Glutamatergic neuron (in vitro differentiated cells): Measurements from ENCODE around the gene PSME3IP1. TPM values are rescaled to one million over a fixed set of nuclear protein-coding genes. Genes with fewer than 3 reads are reported as not detected.
A peak's percentile ranks its signal among the peaks of the same experiment; 100 is the strongest.

Experiments
- DNase-seq: peaks from one replicate; pipeline ENCODE4 v3.0.0; 2022
- H3K27ac Mint-ChIP-seq: one replicate; pipeline ENCODE4 v1.8.0; 2020; ENCODE audit warnings: mild to moderate bottlenecking, mixed read lengths, inconsistent platforms; ENCODE audit not compliant: unreplicated experiment
- H3K27me3 Mint-ChIP-seq: one replicate; pipeline ENCODE4 v1.8.0; 2020; ENCODE audit warnings: mild to moderate bottlenecking, moderate library complexity, mixed read lengths, inconsistent platforms; ENCODE audit not compliant: unreplicated experiment
- H3K36me3 Mint-ChIP-seq: one replicate; pipeline ENCODE4 v1.8.0; 2020; ENCODE audit warnings: mild to moderate bottlenecking, mixed read lengths, inconsistent platforms; ENCODE audit not compliant: unreplicated experiment
- H3K4me1 Mint-ChIP-seq: one replicate; pipeline ENCODE4 v1.8.0; 2020; ENCODE audit warnings: mild to moderate bottlenecking, low read depth, mixed read lengths, inconsistent platforms; ENCODE audit not compliant: unreplicated experiment
- H3K4me3 Mint-ChIP-seq: one replicate; pipeline ENCODE4 v1.8.0; 2020; ENCODE audit warnings: mild to moderate bottlenecking, mixed read lengths, inconsistent platforms; ENCODE audit not compliant: unreplicated experiment
- H3K9me3 Mint-ChIP-seq: one replicate; pipeline ENCODE4 v1.8.0; 2020; ENCODE audit warnings: mild to moderate bottlenecking, moderate library complexity, mixed read lengths, inconsistent platforms; ENCODE audit not compliant: unreplicated experiment
- total RNA-seq: library from RNA; stranded (reverse); fragmentation: NEBNext Ultra II Directional; extraction: Animal tissue kit (Norgen Biotek cat#: 25700); gene quantifications from one replicate; pipeline ENCODE4 v1.2.1, GENCODE V29; 2021; ENCODE audit not compliant: unreplicated experiment
- TF ChIP-seq, protein P1 (sequence below): fragments of 200-600 bp; sonication (generic); IDR thresholded peaks from one replicate; pipeline ENCODE4 v1.5.0; 2021; ENCODE audit not compliant: partially characterized antibody, unreplicated experiment

The PSME3IP1 gene
- total RNA-seq, 1 donor from 2014 or later: 124 TPM

DNA sequence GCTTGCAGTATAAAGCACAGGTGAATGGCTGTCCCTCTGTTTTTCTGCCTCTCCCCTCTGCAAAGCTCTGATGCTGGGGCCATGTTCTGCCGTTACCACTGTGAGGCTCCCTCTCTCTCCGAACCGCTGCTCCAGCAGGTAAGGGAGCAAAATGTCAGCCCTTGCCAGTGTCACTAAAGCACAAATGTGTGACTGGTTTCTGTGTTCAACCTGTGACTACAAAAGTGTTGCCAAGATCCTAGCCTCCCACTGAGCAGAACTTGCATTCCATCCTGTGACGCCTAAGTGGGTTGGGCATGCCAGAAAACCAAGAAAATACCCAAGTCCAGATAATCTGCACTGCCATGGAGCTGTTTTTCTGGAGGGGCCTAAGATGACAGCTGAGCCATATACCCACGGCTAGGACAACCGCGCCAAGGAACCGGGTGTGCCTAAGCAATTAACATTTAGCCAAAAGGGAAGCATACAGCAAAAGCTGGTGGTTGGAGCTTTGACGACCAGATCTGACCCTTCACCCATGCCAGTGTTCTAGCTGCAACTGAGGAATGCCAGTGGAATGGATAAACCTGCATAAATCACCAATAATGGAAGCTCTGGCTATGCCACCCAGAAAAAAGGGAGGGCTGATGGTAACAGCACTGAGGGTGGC lies 35.0 kb downstream of the PSME3IP1 start:
- TF ChIP-seq, protein P1, sequence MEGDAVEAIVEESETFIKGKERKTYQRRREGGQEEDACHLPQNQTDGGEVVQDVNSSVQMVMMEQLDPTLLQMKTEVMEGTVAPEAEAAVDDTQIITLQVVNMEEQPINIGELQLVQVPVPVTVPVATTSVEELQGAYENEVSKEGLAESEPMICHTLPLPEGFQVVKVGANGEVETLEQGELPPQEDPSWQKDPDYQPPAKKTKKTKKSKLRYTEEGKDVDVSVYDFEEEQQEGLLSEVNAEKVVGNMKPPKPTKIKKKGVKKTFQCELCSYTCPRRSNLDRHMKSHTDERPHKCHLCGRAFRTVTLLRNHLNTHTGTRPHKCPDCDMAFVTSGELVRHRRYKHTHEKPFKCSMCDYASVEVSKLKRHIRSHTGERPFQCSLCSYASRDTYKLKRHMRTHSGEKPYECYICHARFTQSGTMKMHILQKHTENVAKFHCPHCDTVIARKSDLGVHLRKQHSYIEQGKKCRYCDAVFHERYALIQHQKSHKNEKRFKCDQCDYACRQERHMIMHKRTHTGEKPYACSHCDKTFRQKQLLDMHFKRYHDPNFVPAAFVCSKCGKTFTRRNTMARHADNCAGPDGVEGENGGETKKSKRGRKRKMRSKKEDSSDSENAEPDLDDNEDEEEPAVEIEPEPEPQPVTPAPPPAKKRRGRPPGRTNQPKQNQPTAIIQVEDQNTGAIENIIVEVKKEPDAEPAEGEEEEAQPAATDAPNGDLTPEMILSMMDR: no peak
- no peaks in the 10 kb centered on the region for H3K9me3 Mint-ChIP-seq
- H3K36me3 Mint-ChIP-seq: peaks cover 7% of the 10 kb centered on the region
- no peak overlapping the region for H3K4me3 Mint-ChIP-seq
- no peaks in the 10 kb centered on the region for H3K4me1 Mint-ChIP-seq
- peaks cover 3% of the 10 kb centered on the region for H3K27me3 Mint-ChIP-seq
- no peak overlapping the region for H3K27ac Mint-ChIP-seq
- DNase-seq: no peak

DNA sequence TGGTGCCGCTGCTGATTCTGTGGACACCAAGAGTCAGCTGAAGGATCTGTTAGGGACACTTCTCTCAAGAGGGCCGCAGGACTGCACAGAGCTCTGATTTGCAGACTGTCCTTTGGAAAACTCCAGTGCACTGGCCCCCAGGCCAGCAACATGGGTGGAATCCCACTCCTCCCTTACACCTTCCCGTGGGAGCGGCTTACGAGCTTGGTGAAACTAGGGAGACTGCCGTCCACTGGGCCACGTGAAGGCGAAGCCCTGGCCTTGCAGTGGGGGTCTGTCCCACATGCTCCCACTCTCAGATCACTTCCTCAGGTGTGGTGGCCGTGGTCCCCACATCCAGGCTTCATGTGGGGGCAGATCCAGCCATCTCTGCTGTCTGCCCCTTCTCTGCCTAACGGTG lies 36.4 kb downstream of the PSME3IP1 start:
- peaks cover 7% of the 10 kb centered on the region for H3K36me3 Mint-ChIP-seq
- TF ChIP-seq, protein P1: no peak
- DNase-seq: no peak
- no peak overlapping the region for H3K4me3 Mint-ChIP-seq
- peaks cover 3% of the 10 kb centered on the region for H3K27me3 Mint-ChIP-seq
- H3K9me3 Mint-ChIP-seq: no peaks in the 10 kb centered on the region
- no peaks in the 10 kb centered on the region for H3K4me1 Mint-ChIP-seq
- no peak overlapping the region for H3K27ac Mint-ChIP-seq

DNA sequence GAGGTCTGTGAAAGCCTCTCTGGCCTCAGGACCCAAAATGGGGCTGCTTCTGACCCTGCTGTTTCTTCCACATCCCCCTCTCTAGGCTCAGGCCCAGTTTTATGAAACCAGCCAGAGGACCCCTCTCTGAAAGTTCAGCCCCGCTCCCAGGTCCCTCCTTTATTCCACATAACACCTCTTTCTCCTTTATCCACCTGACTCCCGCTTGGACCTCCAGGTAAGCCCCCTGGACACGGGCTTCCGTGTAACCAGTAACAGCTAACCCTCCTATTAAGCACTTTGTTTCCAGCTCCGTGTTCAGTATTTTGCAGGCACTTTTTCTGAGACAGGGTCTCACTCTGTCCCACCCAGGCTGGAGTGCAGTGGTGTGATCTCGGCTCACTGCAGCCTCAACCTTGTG lies 37.4 kb downstream of the PSME3IP1 start:
- Mint-ChIP-seq H3K4me3 (no peak overlapping the region), H3K4me1 (no peaks in the 10 kb centered on the region), H3K36me3 (peaks cover 7% of the 10 kb centered on the region), H3K27ac (no peak overlapping the region), H3K9me3 (no peaks in the 10 kb centered on the region), H3K27me3 (peaks cover 3% of the 10 kb centered on the region)
- no peak for DNase-seq
- TF ChIP-seq, protein P1: no peak

GRCh38 chr16:57147381-57148221 lies 38.2 kb downstream of the PSME3IP1 start:
- DNase-seq: no peak
- no peak overlapping the region for H3K4me3 Mint-ChIP-seq
- H3K27me3 Mint-ChIP-seq: peaks cover 3% of the 10 kb centered on the region
- TF ChIP-seq, protein P1: no peak
- H3K9me3 Mint-ChIP-seq: no peaks in the 10 kb centered on the region
- H3K4me1 Mint-ChIP-seq: no peaks in the 10 kb centered on the region
- H3K27ac Mint-ChIP-seq: no peak overlapping the region
- H3K36me3 Mint-ChIP-seq: peaks cover 3% of the 10 kb centered on the region

GRCh38 chr16:57146735-57147134 lies 39.1 kb downstream of the PSME3IP1 start:
- H3K27me3 Mint-ChIP-seq: peaks cover 6% of the 10 kb centered on the region
- no peaks in the 10 kb centered on the region for H3K9me3 Mint-ChIP-seq
- peaks cover 6% of the 10 kb centered on the region for H3K4me1 Mint-ChIP-seq
- no peak overlapping the region for H3K4me3 Mint-ChIP-seq
- H3K27ac Mint-ChIP-seq: no peak overlapping the region
- TF ChIP-seq, protein P1: peak; percentile 29
- peak; percentile 47 for DNase-seq
- no peaks in the 10 kb centered on the region for H3K36me3 Mint-ChIP-seq
